ENCODE results near the gene TPD52L2.

The TPD52L2 gene

DNA sequence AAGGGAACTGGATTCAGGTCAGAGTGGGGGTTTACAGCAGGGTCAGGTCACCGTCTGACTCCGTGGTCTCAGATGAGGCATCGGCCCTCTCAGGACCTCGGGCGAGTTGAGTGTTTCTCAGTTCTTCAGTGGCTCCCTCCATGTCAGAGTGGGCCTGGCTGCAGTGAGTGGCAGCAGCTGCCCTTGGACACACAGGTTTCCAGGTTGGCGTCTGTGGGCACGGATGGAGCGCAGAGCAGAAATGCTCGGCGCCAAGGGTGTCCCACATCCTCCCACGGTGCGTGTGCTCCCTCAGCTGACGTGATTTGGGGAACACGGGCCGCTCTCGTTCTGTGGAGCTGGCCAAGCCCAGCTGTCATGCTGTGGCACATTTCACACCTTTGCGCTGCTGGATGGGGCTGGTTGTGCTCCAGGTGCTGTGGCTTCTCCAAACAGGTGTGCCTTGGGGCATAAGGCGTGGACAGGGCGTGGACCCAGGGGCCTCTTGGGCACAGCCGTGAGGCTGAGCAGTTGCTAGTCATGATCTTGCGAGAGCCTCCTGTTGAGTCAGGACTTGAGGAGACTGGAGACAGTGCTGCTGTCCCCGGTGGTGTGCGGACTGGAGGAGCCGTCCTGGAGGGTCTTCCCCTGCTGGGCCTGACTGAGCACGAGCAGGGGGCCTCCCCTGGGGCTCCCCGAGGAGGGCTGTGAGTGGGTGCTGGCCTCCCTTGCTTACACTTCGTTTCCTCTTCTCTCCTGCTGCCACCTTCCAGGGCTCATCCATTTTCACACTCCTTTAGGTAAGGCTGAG is 20.4 kb downstream of the TPD52L2 start:
- no peak overlapping the region for H3K4me2 ChIP-seq (ENCODE audit: insufficient read depth, low read length, poor library complexity, severe bottlenecking)
- no peaks in the 10 kb centered on the region for H3K9me3 ChIP-seq (replicated peaks in 1 of 2; ENCODE audit: control insufficient read depth in 2 of 2, insufficient read depth in 1 of 2, low read depth in 1 of 2, low read length in 2 of 2)
- no peak overlapping the region for H3K4me3 ChIP-seq (ENCODE audit: low read length in 2 of 2)
- H3K4ac ChIP-seq (ENCODE audit: low read length) = no peak overlapping the region
- no peak overlapping the region for H2BK15ac ChIP-seq (ENCODE audit: low read length)
- no peak overlapping the region for H2AK5ac ChIP-seq (ENCODE audit: low read depth, low read length)
- no peak overlapping the region for H4K91ac ChIP-seq (ENCODE audit: low read depth, low read length, poor library complexity)
- H2BK12ac ChIP-seq (ENCODE audit: low read length) = no peak overlapping the region
- H2AFZ ChIP-seq (ENCODE audit: low read length) = no peak overlapping the region
- H4K8ac ChIP-seq (ENCODE audit: low read depth, low read length) = no peak overlapping the region
- H2BK5ac ChIP-seq (ENCODE audit: low read length) = peak overlapping the region; percentile 20
- no CpG with 5 or more reads among the region's 27 CpGs for WGBS, 2 donors (ENCODE audit: extremely low coverage in 2 of 2, insufficient read length in 2 of 2, insufficient replicate concordance in 1 of 2)
- no peak overlapping the region for H3K18ac ChIP-seq (ENCODE audit: low read length)
- no peak overlapping the region for H3K27ac ChIP-seq (replicated peaks; ENCODE audit: low read length)
- H3K23ac ChIP-seq (ENCODE audit: low read depth, low read length, poor library complexity) = no peak overlapping the region
- no peaks in the 10 kb centered on the region for H3K27me3 ChIP-seq (ENCODE audit: control insufficient read depth in 3 of 3, insufficient read depth in 3 of 3, low read depth in 1 of 3, low read length in 3 of 3)
- DNase-seq (ENCODE audit: low spot score) = no peak
- H3K36me3 ChIP-seq (replicated peaks in 1 of 2; ENCODE audit: control insufficient read depth in 2 of 2, insufficient read depth in 2 of 2, low read length in 2 of 2) = peaks cover 47 to 83% of the 10 kb centered on the region in 2 donors
- peaks cover 11% of the 10 kb centered on the region for H3K79me1 ChIP-seq (ENCODE audit: low read depth, low read length)
- no peak overlapping the region for H3K14ac ChIP-seq (ENCODE audit: low read length)
- no peak overlapping the region for H3K9ac ChIP-seq (ENCODE audit: low read depth, low read length, poor library complexity)
- no peak overlapping the region for H2BK120ac ChIP-seq (ENCODE audit: low read depth, low read length)
- H3K4me1 ChIP-seq (ENCODE audit: control insufficient read depth in 2 of 2, insufficient read depth in 1 of 2, low read depth in 1 of 2, low read length in 2 of 2) = no peaks in the 10 kb centered on the region

GRCh38 chr20:63886054-63886419 is 21.0 kb downstream of the TPD52L2 start:
- Histone ChIP-seq H3K9ac (ENCODE audit: low read depth, low read length, poor library complexity) (no peak overlapping the region), H3K27me3 (ENCODE audit: control insufficient read depth in 3 of 3, insufficient read depth in 3 of 3, low read depth in 1 of 3, low read length in 3 of 3) (no peaks in the 10 kb centered on the region), H3K9me3 (replicated peaks in 1 of 2; ENCODE audit: control insufficient read depth in 2 of 2, insufficient read depth in 1 of 2, low read depth in 1 of 2, low read length in 2 of 2) (no peaks in the 10 kb centered on the region), H2BK15ac (ENCODE audit: low read length) (no peak overlapping the region), H2BK5ac (ENCODE audit: low read length) (no peak overlapping the region), H3K18ac (ENCODE audit: low read length) (no peak overlapping the region), H4K8ac (ENCODE audit: low read depth, low read length) (no peak overlapping the region), H2BK12ac (ENCODE audit: low read length) (no peak overlapping the region), H3K4me3 (ENCODE audit: low read length in 2 of 2) (no peak overlapping the region), H3K14ac (ENCODE audit: low read length) (no peak overlapping the region), H2BK120ac (ENCODE audit: low read depth, low read length) (no peak overlapping the region), H3K23ac (ENCODE audit: low read depth, low read length, poor library complexity) (no peak overlapping the region), H4K91ac (ENCODE audit: low read depth, low read length, poor library complexity) (no peak overlapping the region), H3K4me2 (ENCODE audit: insufficient read depth, low read length, poor library complexity, severe bottlenecking) (no peak overlapping the region), H3K4ac (ENCODE audit: low read length) (no peak overlapping the region), H2AK5ac (ENCODE audit: low read depth, low read length) (no peak overlapping the region), H2AFZ (ENCODE audit: low read length) (no peak overlapping the region), H3K27ac (replicated peaks; ENCODE audit: low read length) (no peak overlapping the region), H3K36me3 (replicated peaks in 1 of 2; ENCODE audit: control insufficient read depth in 2 of 2, insufficient read depth in 2 of 2, low read length in 2 of 2) (peaks cover 48 to 86% of the 10 kb centered on the region in 2 donors), H3K79me1 (ENCODE audit: low read depth, low read length) (peaks cover 11% of the 10 kb centered on the region), H3K4me1 (ENCODE audit: control insufficient read depth in 2 of 2, insufficient read depth in 1 of 2, low read depth in 1 of 2, low read length in 2 of 2) (no peaks in the 10 kb centered on the region)
- WGBS, 2 donors (ENCODE audit: extremely low coverage in 2 of 2, insufficient read length in 2 of 2, insufficient replicate concordance in 1 of 2) = no CpG with 5 or more reads among the region's 14 CpGs
- no peak for DNase-seq (ENCODE audit: low spot score)

DNA sequence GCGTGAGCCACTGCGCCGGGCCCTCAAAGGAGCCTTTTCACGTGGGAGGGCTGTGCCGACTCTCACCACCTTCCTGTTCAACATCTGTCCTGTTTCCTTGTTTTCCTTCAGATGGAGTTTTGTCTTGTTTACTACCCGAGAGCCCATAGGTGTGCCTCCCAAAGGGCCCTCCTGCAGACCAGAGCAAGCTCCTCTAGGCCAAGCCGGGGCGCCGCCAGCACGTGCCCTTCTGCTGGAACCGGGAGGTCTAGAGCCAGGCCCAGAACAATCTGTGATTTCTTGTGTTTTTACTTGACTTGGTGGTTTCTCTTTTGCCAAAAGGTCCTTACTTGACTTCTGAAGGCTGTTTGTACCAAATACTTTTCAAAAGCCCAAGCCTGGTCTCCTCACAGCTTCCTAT is 21.9 kb downstream of the TPD52L2 start:
- Histone ChIP-seq H3K14ac (ENCODE audit: low read length) (no peak overlapping the region), H2BK120ac (ENCODE audit: low read depth, low read length) (no peak overlapping the region), H2AK5ac (ENCODE audit: low read depth, low read length) (no peak overlapping the region), H3K23ac (ENCODE audit: low read depth, low read length, poor library complexity) (no peak overlapping the region), H3K36me3 (replicated peaks in 1 of 2; ENCODE audit: control insufficient read depth in 2 of 2, insufficient read depth in 2 of 2, low read length in 2 of 2) (peaks cover 45 to 86% of the 10 kb centered on the region in 2 donors), H2BK15ac (ENCODE audit: low read length) (no peak overlapping the region), H2AFZ (ENCODE audit: low read length) (no peak overlapping the region), H3K4me3 (ENCODE audit: low read length in 2 of 2) (no peak overlapping the region), H3K4ac (ENCODE audit: low read length) (no peak overlapping the region), H3K27ac (replicated peaks; ENCODE audit: low read length) (no peak overlapping the region), H3K27me3 (ENCODE audit: control insufficient read depth in 3 of 3, insufficient read depth in 3 of 3, low read depth in 1 of 3, low read length in 3 of 3) (no peaks in the 10 kb centered on the region), H3K4me2 (ENCODE audit: insufficient read depth, low read length, poor library complexity, severe bottlenecking) (no peak overlapping the region), H3K9ac (ENCODE audit: low read depth, low read length, poor library complexity) (no peak overlapping the region), H3K79me1 (ENCODE audit: low read depth, low read length) (peaks cover 6% of the 10 kb centered on the region), H3K18ac (ENCODE audit: low read length) (no peak overlapping the region), H3K4me1 (ENCODE audit: control insufficient read depth in 2 of 2, insufficient read depth in 1 of 2, low read depth in 1 of 2, low read length in 2 of 2) (no peaks in the 10 kb centered on the region), H2BK12ac (ENCODE audit: low read length) (no peak overlapping the region), H2BK5ac (ENCODE audit: low read length) (no peak overlapping the region), H4K8ac (ENCODE audit: low read depth, low read length) (no peak overlapping the region), H4K91ac (ENCODE audit: low read depth, low read length, poor library complexity) (no peak overlapping the region), H3K9me3 (replicated peaks in 1 of 2; ENCODE audit: control insufficient read depth in 2 of 2, insufficient read depth in 1 of 2, low read depth in 1 of 2, low read length in 2 of 2) (no peaks in the 10 kb centered on the region)
- no peak for DNase-seq (ENCODE audit: low spot score)
- no CpG with 5 or more reads among the region's 11 CpGs for WGBS, 2 donors (ENCODE audit: extremely low coverage in 2 of 2, insufficient read length in 2 of 2, insufficient replicate concordance in 1 of 2)

GRCh38 chr20:63889241-63890200 is 24.5 kb downstream of the TPD52L2 start:
- Histone ChIP-seq H2AFZ (ENCODE audit: low read length) (no peak overlapping the region), H3K4me2 (ENCODE audit: insufficient read depth, low read length, poor library complexity, severe bottlenecking) (no peak overlapping the region), H2BK15ac (ENCODE audit: low read length) (no peak overlapping the region), H3K79me1 (ENCODE audit: low read depth, low read length) (peaks cover 3% of the 10 kb centered on the region), H3K14ac (ENCODE audit: low read length) (peak overlapping the region; percentile 47), H2BK120ac (ENCODE audit: low read depth, low read length) (no peak overlapping the region), H3K27ac (replicated peaks; ENCODE audit: low read length) (no peak overlapping the region), H3K23ac (ENCODE audit: low read depth, low read length, poor library complexity) (peak overlapping the region; percentile 48), H4K91ac (ENCODE audit: low read depth, low read length, poor library complexity) (no peak overlapping the region), H2AK5ac (ENCODE audit: low read depth, low read length) (no peak overlapping the region), H3K27me3 (ENCODE audit: control insufficient read depth in 3 of 3, insufficient read depth in 3 of 3, low read depth in 1 of 3, low read length in 3 of 3) (no peaks in the 10 kb centered on the region), H3K4me3 (ENCODE audit: low read length in 2 of 2) (no peak overlapping the region), H3K18ac (ENCODE audit: low read length) (no peak overlapping the region), H3K4me1 (ENCODE audit: control insufficient read depth in 2 of 2, insufficient read depth in 1 of 2, low read depth in 1 of 2, low read length in 2 of 2) (peaks cover 3 to 4% of the 10 kb centered on the region in 2 donors), H2BK12ac (ENCODE audit: low read length) (peak overlapping the region; percentile 67), H3K9me3 (replicated peaks in 1 of 2; ENCODE audit: control insufficient read depth in 2 of 2, insufficient read depth in 1 of 2, low read depth in 1 of 2, low read length in 2 of 2) (no peaks in the 10 kb centered on the region), H3K4ac (ENCODE audit: low read length) (no peak overlapping the region), H4K8ac (ENCODE audit: low read depth, low read length) (no peak overlapping the region), H3K36me3 (replicated peaks in 1 of 2; ENCODE audit: control insufficient read depth in 2 of 2, insufficient read depth in 2 of 2, low read length in 2 of 2) (peaks cover 33 to 66% of the 10 kb centered on the region in 2 donors), H2BK5ac (ENCODE audit: low read length) (peak overlapping the region; percentile 45), H3K9ac (ENCODE audit: low read depth, low read length, poor library complexity) (peak overlapping the region; percentile 67)
- no CpG with 5 or more reads among the region's 25 CpGs for WGBS, 2 donors (ENCODE audit: extremely low coverage in 2 of 2, insufficient read length in 2 of 2, insufficient replicate concordance in 1 of 2)
- DNase-seq (ENCODE audit: low spot score) = no peak
